Endothelial cell of umbilical vein (primary cell): ENCODE results near the gene OR5H14. TPM values are rescaled to one million over a fixed set of nuclear protein-coding genes. Genes with fewer than 3 reads are reported as not detected.

Experiments
- BruUV-seq: library from RNA; stranded (reverse); fragments of 400-500 nt; replicated peaks from 2 replicates; lab custom pipeline; 2021; lab: Mats Ljungman, UMichigan
- CTCF ChIA-PET: fragments of 300-600, 350-600 bp; sonication (Branson Sonifier 250); formaldehyde crosslinking; loops from one replicate; lab custom pipeline; 2021; ENCODE audit warnings: antibody characterized with exemption, inconsistent platforms; lab: Charles Lee
- POLR2A ChIA-PET: fragments of 300-600, 350-600 bp; sonication (Branson Sonifier 250); formaldehyde crosslinking; loops from one replicate; lab custom pipeline; 2021; ENCODE audit warnings: antibody characterized with exemption, inconsistent platforms; lab: Charles Lee
- DNase-seq: peaks from one replicate; pipeline ENCODE4 v3.0.0-alpha.2; 2011; ENCODE audit warnings: low read depth, low spot score
- FAIRE-seq: peaks from 2 replicates; lab custom pipeline; 2011; peaks lifted over from hg19 to GRCh38; lab: Jason Lieb, UNC
- H2AFZ ChIP-seq: 2 replicates; pipeline ENCODE4 v1.6.0; 2012; ENCODE audit warnings: low read depth, low read length, control low read depth, inconsistent platforms
- H3K27ac ChIP-seq: 2 replicates; pipeline ENCODE4 v1.5.1; 2011; ENCODE audit warnings: low read depth, mild to moderate bottlenecking, control low read depth, low read length, moderate library complexity; ENCODE audit not compliant: insufficient read depth
- H3K27me3 ChIP-seq, 2 experiments: 2 replicates each; pipeline versions ENCODE4 v1.6.0 to v1.6.1; 2011; ENCODE audit warnings: low read length in 2 of 2, mixed read lengths in 1 of 2; ENCODE audit not compliant: control insufficient read depth in 2 of 2, insufficient read depth in 2 of 2
- H3K36me3 ChIP-seq, 2 experiments: 2 replicates in 1 of 2; 3 replicates in 1 of 2; pipeline ENCODE4 v1.5.1; 2011; ENCODE audit warnings: low read length in 2 of 2, mild to moderate bottlenecking in 1 of 2, moderate library complexity in 1 of 2; ENCODE audit not compliant: control insufficient read depth in 2 of 2, insufficient read depth in 2 of 2; ENCODE audit errors: extremely low read depth in 1 of 2
- H3K4me1 ChIP-seq: 3 replicates; pipeline ENCODE4 v1.5.1; 2011; ENCODE audit warnings: mild to moderate bottlenecking, low read length; ENCODE audit not compliant: control insufficient read depth, insufficient read depth; ENCODE audit errors: extremely low read depth
- H3K4me2 ChIP-seq: 2 replicates; pipeline ENCODE4 v1.6.1; 2011; ENCODE audit warnings: low read length, control low read depth, mixed read lengths; ENCODE audit not compliant: insufficient read depth
- H3K4me3 ChIP-seq, 3 experiments: fragments of 200-600 bp in 1 of 3; sonication (generic), shearing (Covaris generic) in 1 of 3; replicated peaks in 1 of 3; 2 replicates each; pipeline ENCODE4 v1.5.1; 2011 to 2016; ENCODE audit warnings: control low read depth in 3 of 3, low read length in 3 of 3, mild to moderate bottlenecking in 2 of 3, inconsistent platforms in 1 of 3, low read depth in 1 of 3, moderate library complexity in 1 of 3; ENCODE audit not compliant: insufficient read depth in 1 of 3
- H3K79me2 ChIP-seq: 2 replicates; pipeline ENCODE4 v1.6.0; 2012; ENCODE audit warnings: low read length, inconsistent platforms; ENCODE audit not compliant: control insufficient read depth, insufficient read depth
- H3K9ac ChIP-seq: replicated peaks from 2 replicates; pipeline ENCODE3; 2011; ENCODE audit warnings: low read length, control low read depth; ENCODE audit not compliant: insufficient read depth; ENCODE audit errors: extremely low read depth
- H3K9me1 ChIP-seq: replicated peaks from 3 replicates; pipeline ENCODE4 v1.6.0; 2011; ENCODE audit warnings: mild to moderate bottlenecking, low read length; ENCODE audit not compliant: control insufficient read depth, insufficient read depth; ENCODE audit errors: extremely low read depth
- H3K9me3 ChIP-seq: replicated peaks from 2 replicates; pipeline ENCODE4 v1.5.1; 2012; ENCODE audit warnings: low read length, inconsistent platforms; ENCODE audit not compliant: control insufficient read depth, insufficient read depth
- H4K20me1 ChIP-seq: replicated peaks from 2 replicates; pipeline ENCODE3; 2011; ENCODE audit warnings: mild to moderate bottlenecking, low read length; ENCODE audit not compliant: control insufficient read depth, insufficient read depth; ENCODE audit errors: extremely low read depth
- EZH2 ChIP-seq: IDR thresholded peaks from 2 replicates; pipeline ENCODE4 v1.6.1; 2012; ENCODE audit warnings: borderline replicate concordance, low read depth, mild to moderate bottlenecking, moderate library complexity, low read length, inconsistent platforms; ENCODE audit not compliant: severe bottlenecking
- FOS ChIP-seq: IDR thresholded peaks from 2 replicates; pipeline ENCODE4 v1.6.1; 2011; ENCODE audit warnings: mild to moderate bottlenecking, low read length, moderate library complexity, borderline replicate concordance; ENCODE audit not compliant: insufficient read depth
- GATA2 ChIP-seq: IDR thresholded peaks from 2 replicates; pipeline ENCODE4 v1.7.0; 2011; ENCODE audit warnings: low read depth, mild to moderate bottlenecking, moderate library complexity, mixed read lengths, low read length; ENCODE audit not compliant: insufficient read length, insufficient read depth
- JUN ChIP-seq: IDR thresholded peaks from 2 replicates; pipeline ENCODE4 v1.6.1; 2011; ENCODE audit warnings: borderline replicate concordance, low read depth; ENCODE audit not compliant: insufficient read length, insufficient read depth
- MYC ChIP-seq: IDR thresholded peaks from one replicate; pipeline ENCODE4 v1.6.1; 2011; ENCODE audit warnings: mild to moderate bottlenecking, low read depth, low read length
- POLR2A ChIP-seq: IDR thresholded peaks from 2 replicates; pipeline ENCODE4 v1.6.1; 2012; ENCODE audit warnings: low read depth, mild to moderate bottlenecking, control low read depth, low read length
- POLR2AphosphoS5 ChIP-seq: IDR thresholded peaks from 2 replicates; pipeline ENCODE4 v1.6.1; 2012; ENCODE audit warnings: low read depth, mild to moderate bottlenecking, control low read depth, low read length, moderate library complexity; ENCODE audit not compliant: insufficient read depth
- dilution Hi-C: fragments of 300-500 bp; cut with MboI; formaldehyde crosslinking; loops from one replicate; pipeline ENCODE4 v1.15.0; 2019; ENCODE audit warnings: low sequenced_read_pairs; ENCODE audit not compliant: extremely low pct_ligation_motif_present
- intact Hi-C: fragments of 100-400 bp; cut with micrococcal nuclease; formaldehyde crosslinking; loops from one replicate; pipeline ENCODE4 v1.10.0; 2022
- polyA plus RNA-seq, 4 experiments: library from polyadenylated mRNA; depleted of rRNA in 3 of 4; stranded (reverse) in 3 of 4; unstranded in 1 of 4; fragments of >200 nt; gene quantifications; 2 replicates each; pipeline versions ENCODE4 v1.2.1 to v1.2.3, GENCODE V29; 2011 to 2012; ENCODE audit warnings: missing spikeins in 1 of 4
- total RNA-seq: library from RNA; stranded (reverse); gene quantifications from 2 replicates; pipeline ENCODE4 v1.2.3, GENCODE V29; 2021
- TF ChIP-seq, protein P1 (sequence below), 2 donors: IDR thresholded peaks; 1 replicate in 1 of 2; 2 replicates in 1 of 2; pipeline ENCODE4 v1.5.1; 2011; ENCODE audit warnings: low read length in 2 of 2, mild to moderate bottlenecking in 2 of 2, moderate library complexity in 2 of 2, control low read depth in 1 of 2, inconsistent platforms in 1 of 2, low read depth in 1 of 2; ENCODE audit not compliant: insufficient read depth in 1 of 2; ENCODE audit errors: extremely low read depth in 1 of 2
- TF ChIP-seq, protein P2 (sequence below): IDR thresholded peaks from 2 replicates; pipeline ENCODE4 v1.6.1; 2011; ENCODE audit not compliant: insufficient read depth, insufficient read length

The OR5H14 gene
- total and polyA plus RNA-seq, 2 donors (not counting 3 experiments of a cell fraction or from before 2014, with no cell fraction given), result not detected

- Histone ChIP-seq H3K9ac (no peak overlapping the region), H3K4me2 (no peak overlapping the region), H3K27ac (no peak overlapping the region), H3K4me1 (no peaks in the 10 kb centered on the region), H3K27me3 (no peaks in the 10 kb centered on the region), H2AFZ (no peak overlapping the region), H3K79me2 (no peaks in the 10 kb centered on the region), H3K4me3 (no peak overlapping the region), H4K20me1 (no peaks in the 10 kb centered on the region), H3K36me3 (no peaks in the 10 kb centered on the region), H3K9me3 (no peaks in the 10 kb centered on the region), H3K9me1 (no peaks in the 10 kb centered on the region)
- TF ChIP-seq POLR2A, result no peak
- no peak for TF ChIP-seq EZH2
- no peak for TF ChIP-seq FOS
- TF ChIP-seq GATA2, result no peak
- TF ChIP-seq POLR2AphosphoS5, result no peak
- TF ChIP-seq, protein P1, sequence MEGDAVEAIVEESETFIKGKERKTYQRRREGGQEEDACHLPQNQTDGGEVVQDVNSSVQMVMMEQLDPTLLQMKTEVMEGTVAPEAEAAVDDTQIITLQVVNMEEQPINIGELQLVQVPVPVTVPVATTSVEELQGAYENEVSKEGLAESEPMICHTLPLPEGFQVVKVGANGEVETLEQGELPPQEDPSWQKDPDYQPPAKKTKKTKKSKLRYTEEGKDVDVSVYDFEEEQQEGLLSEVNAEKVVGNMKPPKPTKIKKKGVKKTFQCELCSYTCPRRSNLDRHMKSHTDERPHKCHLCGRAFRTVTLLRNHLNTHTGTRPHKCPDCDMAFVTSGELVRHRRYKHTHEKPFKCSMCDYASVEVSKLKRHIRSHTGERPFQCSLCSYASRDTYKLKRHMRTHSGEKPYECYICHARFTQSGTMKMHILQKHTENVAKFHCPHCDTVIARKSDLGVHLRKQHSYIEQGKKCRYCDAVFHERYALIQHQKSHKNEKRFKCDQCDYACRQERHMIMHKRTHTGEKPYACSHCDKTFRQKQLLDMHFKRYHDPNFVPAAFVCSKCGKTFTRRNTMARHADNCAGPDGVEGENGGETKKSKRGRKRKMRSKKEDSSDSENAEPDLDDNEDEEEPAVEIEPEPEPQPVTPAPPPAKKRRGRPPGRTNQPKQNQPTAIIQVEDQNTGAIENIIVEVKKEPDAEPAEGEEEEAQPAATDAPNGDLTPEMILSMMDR (IDR thresholded peaks at IDR 0.05; ENCODE audit: extremely low read depth in 1 of 2, insufficient read depth in 1 of 2, low read depth in 1 of 2, low read length in 2 of 2), result no peak
- TF ChIP-seq MYC, result no peak
- TF ChIP-seq JUN, result no peak
- TF ChIP-seq, protein P2, sequence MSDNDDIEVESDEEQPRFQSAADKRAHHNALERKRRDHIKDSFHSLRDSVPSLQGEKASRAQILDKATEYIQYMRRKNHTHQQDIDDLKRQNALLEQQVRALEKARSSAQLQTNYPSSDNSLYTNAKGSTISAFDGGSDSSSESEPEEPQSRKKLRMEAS, result no peak
- BruUV-seq, result no TSS peak
- no peak for DNase-seq
- POLR2A ChIA-PET, result no interaction called here
- dilution Hi-C loops, result no loop called here
- intact Hi-C loops, result no loop called here
- FAIRE-seq, result no peak
- CTCF ChIA-PET, result no interaction called here
Measured at GRCh38 chr3:98199020-98199419, 51.7 kb downstream of the OR5H14 start.

Other genes starting within 250 kb of the OR5H14 start
- gene RIOX2, start 175.0 kb upstream of the OR5H14 start, total RNA-seq, result 24.5 and 30.5 TPM in 2 replicates
- gene RIOX2, start 175.0 kb upstream of the OR5H14 start, polyA plus RNA-seq, result 10.3 and 14.5 TPM in 2 replicates
- gene GABRR3, start 112.2 kb upstream of the OR5H14 start, total RNA-seq, result not detected in 2 replicates
- not detected in 2 replicates for gene GABRR3, start 112.2 kb upstream of the OR5H14 start, polyA plus RNA-seq
- gene OR5AC2, start 60.3 kb upstream of the OR5H14 start, total RNA-seq, result not detected in 2 replicates
- not detected in 2 replicates for gene OR5AC2, start 60.3 kb upstream of the OR5H14 start, polyA plus RNA-seq
- not detected in 2 replicates for gene OR5H1, start 16.8 kb upstream of the OR5H14 start, total RNA-seq
- not detected in 2 replicates for gene OR5H1, start 16.8 kb upstream of the OR5H14 start, polyA plus RNA-seq
- not detected in 2 replicates for gene OR5H15, start 19.2 kb downstream of the OR5H14 start, total RNA-seq
- not detected in 2 replicates for gene OR5H15, start 19.2 kb downstream of the OR5H14 start, polyA plus RNA-seq
- not detected in 2 replicates for gene OR5H6, start 116.8 kb downstream of the OR5H14 start, total RNA-seq
- gene OR5H6, start 116.8 kb downstream of the OR5H14 start, polyA plus RNA-seq, result not detected in 2 replicates
- not detected in 2 replicates for gene OR5H2, start 135.0 kb downstream of the OR5H14 start, total RNA-seq
- gene OR5H2, start 135.0 kb downstream of the OR5H14 start, polyA plus RNA-seq, result not detected in 2 replicates
- not detected in 2 replicates for gene OR5K4, start 206.4 kb downstream of the OR5H14 start, total RNA-seq
- gene OR5K4, start 206.4 kb downstream of the OR5H14 start, polyA plus RNA-seq, result not detected in 2 replicates
- gene OR5K3, start 243.2 kb downstream of the OR5H14 start, total RNA-seq, result not detected in 2 replicates
- not detected in 2 replicates for gene OR5K3, start 243.2 kb downstream of the OR5H14 start, polyA plus RNA-seq